Ammon's horn (tissue), 1 donor: ENCODE data around the gene LGR6.
"Not testable (repeated sequence)": the region's sequence is repeated elsewhere in the genome, so short reads cannot be mapped to it uniquely, and the experiment has no call there.

ENCODE experiments used
- DNase-seq: peaks from one replicate; pipeline ENCODE4 v3.0.0-alpha.2; 2016; ENCODE audit warnings: low spot score

LGR6 gene

GRCh38 chr1:202159534-202160371 lies 33.8 kb upstream of the LGR6 start:
- DNase-seq = no peak

GRCh38 chr1:202160377-202160940 lies 33.1 kb upstream of the LGR6 start, which contains the start of gene PTPN7:
TSS of gene PTPN7 (minus strand) at chr1:202160602. CDS start at chr1:202159402, 1,200 bp downstream.
- no peak for DNase-seq

GRCh38 chr1:202161151-202162046 lies 32.2 kb upstream of the LGR6 start:
- peak; percentile 29 for DNase-seq

- no peak for DNase-seq
Measured at GRCh38 chr1:202162047-202162417, 31.6 kb upstream of the LGR6 start.

- no peak for DNase-seq
Measured at GRCh38 chr1:202162418-202163280, 30.9 kb upstream of the LGR6 start.

- DNase-seq = no peak
Measured at GRCh38 chr1:202163281-202164270, 30.0 kb upstream of the LGR6 start.

- no peak for DNase-seq
Measured at GRCh38 chr1:202164271-202165037, 29.1 kb upstream of the LGR6 start.

- DNase-seq = no peak
Measured at GRCh38 chr1:202165267-202165941, 28.2 kb upstream of the LGR6 start.

GRCh38 chr1:202165942-202166843 lies 27.4 kb upstream of the LGR6 start:
- no peak for DNase-seq

GRCh38 chr1:202167054-202167453 lies 26.5 kb upstream of the LGR6 start:
- not testable (repeated sequence) for DNase-seq

GRCh38 chr1:202167708-202168415 lies 25.7 kb upstream of the LGR6 start:
- no peak for DNase-seq

GRCh38 chr1:202168861-202169260 lies 24.7 kb upstream of the LGR6 start:
- no peak for DNase-seq

- DNase-seq = no peak
Measured at GRCh38 chr1:202170726-202171125, 22.9 kb upstream of the LGR6 start.

- DNase-seq = no peak
Measured at GRCh38 chr1:202171292-202172014, 22.1 kb upstream of the LGR6 start.

GRCh38 chr1:202172015-202172355 lies 21.6 kb upstream of the LGR6 start:
- no peak for DNase-seq

GRCh38 chr1:202173993-202174392 lies 19.6 kb upstream of the LGR6 start:
- DNase-seq = no peak
